Thyroid gland (tissue), 4 donors: ENCODE data around the gene ZNF611.

Experiments used
- CTCF ChIP-seq, 6 experiments: fragments of 200-600 bp in 3 of 6; fragments of 450-650 bp in 3 of 6; sonication (generic) in 3 of 6; IDR thresholded peaks; one replicate each; pipeline ENCODE4 v1.5.1; 2016 to 2019; ENCODE audit warnings: antibody characterized with exemption in 6 of 6, mild to moderate bottlenecking in 2 of 6, inconsistent platforms in 1 of 6, moderate library complexity in 1 of 6
- POLR2A ChIP-seq, 2 donors: fragments of 450-650 bp; IDR thresholded peaks; one replicate each; pipeline ENCODE4 v1.6.1; 2017; ENCODE audit warnings: antibody characterized with exemption in 2 of 2, mild to moderate bottlenecking in 2 of 2, moderate library complexity in 1 of 2

- no peak for TF ChIP-seq CTCF (IDR thresholded peaks at IDR 0.05)
- no peak for TF ChIP-seq POLR2A (IDR thresholded peaks at IDR 0.05)
These were observed 44.9 kb downstream of the ZNF611 start for GRCh38 chr19:52689843-52690368.
